Measurements from ENCODE around the gene DPYSL4.

The DPYSL4 gene

GRCh38 chr10:132143162-132143561 lies 43.6 kb upstream of the DPYSL4 start:
- no peak overlapping the region for H3K27ac ChIP-seq (ENCODE audit: low read length)
- H3K4me1 ChIP-seq (ENCODE audit: control insufficient read depth, insufficient read depth, low read length): no peaks in the 10 kb centered on the region
- peaks cover 0 to 3% of the 10 kb centered on the region in 2 donors for H3K27me3 ChIP-seq (ENCODE audit: control insufficient read depth in 1 of 2, insufficient read depth in 2 of 2, low read length in 2 of 2)
- no peak overlapping the region for H3K4me3 ChIP-seq (ENCODE audit: low read length in 2 of 2)
- no peaks in the 10 kb centered on the region for H3K9me3 ChIP-seq (ENCODE audit: control insufficient read depth in 2 of 2, low read length in 2 of 2)
- H3K36me3 ChIP-seq (ENCODE audit: control insufficient read depth in 2 of 2, insufficient read depth in 2 of 2, low read length in 2 of 2): no peaks in the 10 kb centered on the region
- no peak overlapping the region for H3K9ac ChIP-seq (ENCODE audit: low read length in 2 of 2)

- H3K4me3 ChIP-seq (ENCODE audit: low read length in 2 of 2): no peak overlapping the region
- H3K36me3 ChIP-seq (ENCODE audit: control insufficient read depth in 2 of 2, insufficient read depth in 2 of 2, low read length in 2 of 2): no peaks in the 10 kb centered on the region
- H3K9ac ChIP-seq (ENCODE audit: low read length in 2 of 2): no peak overlapping the region
- H3K9me3 ChIP-seq (ENCODE audit: control insufficient read depth in 2 of 2, low read length in 2 of 2): no peaks in the 10 kb centered on the region
- no peaks in the 10 kb centered on the region for H3K4me1 ChIP-seq (ENCODE audit: control insufficient read depth, insufficient read depth, low read length)
- peaks cover 0 to 3% of the 10 kb centered on the region in 2 donors for H3K27me3 ChIP-seq (ENCODE audit: control insufficient read depth in 1 of 2, insufficient read depth in 2 of 2, low read length in 2 of 2)
- no peak overlapping the region for H3K27ac ChIP-seq (ENCODE audit: low read length)
Measured at GRCh38 chr10:132144086-132144485, 42.7 kb upstream of the DPYSL4 start.

- Histone ChIP-seq H3K4me1 (ENCODE audit: control insufficient read depth, insufficient read depth, low read length) (no peaks in the 10 kb centered on the region), H3K9ac (ENCODE audit: low read length in 2 of 2) (no peak overlapping the region), H3K9me3 (ENCODE audit: control insufficient read depth in 2 of 2, low read length in 2 of 2) (no peaks in the 10 kb centered on the region), H3K27ac (ENCODE audit: low read length) (no peak overlapping the region), H3K27me3 (ENCODE audit: control insufficient read depth in 1 of 2, insufficient read depth in 2 of 2, low read length in 2 of 2) (peaks cover 0 to 3% of the 10 kb centered on the region in 2 donors), H3K4me3 (ENCODE audit: low read length in 2 of 2) (no peak overlapping the region), H3K36me3 (ENCODE audit: control insufficient read depth in 2 of 2, insufficient read depth in 2 of 2, low read length in 2 of 2) (no peaks in the 10 kb centered on the region)
Measured at GRCh38 chr10:132145002-132145401, 41.7 kb upstream of the DPYSL4 start.

- Histone ChIP-seq H3K36me3 (ENCODE audit: control insufficient read depth in 2 of 2, insufficient read depth in 2 of 2, low read length in 2 of 2) (no peaks in the 10 kb centered on the region), H3K4me1 (ENCODE audit: control insufficient read depth, insufficient read depth, low read length) (no peaks in the 10 kb centered on the region), H3K9me3 (ENCODE audit: control insufficient read depth in 2 of 2, low read length in 2 of 2) (no peaks in the 10 kb centered on the region), H3K4me3 (ENCODE audit: low read length in 2 of 2) (no peak overlapping the region), H3K27me3 (ENCODE audit: control insufficient read depth in 1 of 2, insufficient read depth in 2 of 2, low read length in 2 of 2) (peaks cover 0 to 3% of the 10 kb centered on the region in 2 donors), H3K9ac (ENCODE audit: low read length in 2 of 2) (no peak overlapping the region), H3K27ac (ENCODE audit: low read length) (no peak overlapping the region)
Measured at GRCh38 chr10:132145521-132146185, 41.1 kb upstream of the DPYSL4 start.

GRCh38 chr10:132146271-132146671 lies 40.5 kb upstream of the DPYSL4 start:
- Histone ChIP-seq H3K9me3 (ENCODE audit: control insufficient read depth in 2 of 2, low read length in 2 of 2) (no peaks in the 10 kb centered on the region), H3K27ac (ENCODE audit: low read length) (no peak overlapping the region), H3K36me3 (ENCODE audit: control insufficient read depth in 2 of 2, insufficient read depth in 2 of 2, low read length in 2 of 2) (no peaks in the 10 kb centered on the region), H3K27me3 (ENCODE audit: control insufficient read depth in 1 of 2, insufficient read depth in 2 of 2, low read length in 2 of 2) (peaks cover 0 to 3% of the 10 kb centered on the region in 2 donors), H3K9ac (ENCODE audit: low read length in 2 of 2) (no peak overlapping the region), H3K4me1 (ENCODE audit: control insufficient read depth, insufficient read depth, low read length) (no peaks in the 10 kb centered on the region), H3K4me3 (ENCODE audit: low read length in 2 of 2) (no peak overlapping the region)

GRCh38 chr10:132146941-132147915 lies 39.5 kb upstream of the DPYSL4 start:
- Histone ChIP-seq H3K9me3 (ENCODE audit: control insufficient read depth in 2 of 2, low read length in 2 of 2) (no peaks in the 10 kb centered on the region), H3K9ac (ENCODE audit: low read length in 2 of 2) (no peak overlapping the region), H3K27me3 (ENCODE audit: control insufficient read depth in 1 of 2, insufficient read depth in 2 of 2, low read length in 2 of 2) (peaks cover 0 to 3% of the 10 kb centered on the region in 2 donors), H3K36me3 (ENCODE audit: control insufficient read depth in 2 of 2, insufficient read depth in 2 of 2, low read length in 2 of 2) (no peaks in the 10 kb centered on the region), H3K27ac (ENCODE audit: low read length) (no peak overlapping the region), H3K4me3 (ENCODE audit: low read length in 2 of 2) (no peak overlapping the region), H3K4me1 (ENCODE audit: control insufficient read depth, insufficient read depth, low read length) (no peaks in the 10 kb centered on the region)

GRCh38 chr10:132148261-132149251 lies 38.2 kb upstream of the DPYSL4 start:
- no peaks in the 10 kb centered on the region for H3K27me3 ChIP-seq (ENCODE audit: control insufficient read depth in 1 of 2, insufficient read depth in 2 of 2, low read length in 2 of 2)
- no peak overlapping the region for H3K27ac ChIP-seq (ENCODE audit: low read length)
- H3K9me3 ChIP-seq (ENCODE audit: control insufficient read depth in 2 of 2, low read length in 2 of 2): no peaks in the 10 kb centered on the region
- H3K9ac ChIP-seq (ENCODE audit: low read length in 2 of 2): no peak overlapping the region
- H3K36me3 ChIP-seq (ENCODE audit: control insufficient read depth in 2 of 2, insufficient read depth in 2 of 2, low read length in 2 of 2): no peaks in the 10 kb centered on the region
- H3K4me1 ChIP-seq (ENCODE audit: control insufficient read depth, insufficient read depth, low read length): no peaks in the 10 kb centered on the region
- no peak overlapping the region for H3K4me3 ChIP-seq (ENCODE audit: low read length in 2 of 2)

- H3K9me3 ChIP-seq (ENCODE audit: control insufficient read depth in 2 of 2, low read length in 2 of 2): no peaks in the 10 kb centered on the region
- H3K27me3 ChIP-seq (ENCODE audit: control insufficient read depth in 1 of 2, insufficient read depth in 2 of 2, low read length in 2 of 2): no peaks in the 10 kb centered on the region
- no peaks in the 10 kb centered on the region for H3K4me1 ChIP-seq (ENCODE audit: control insufficient read depth, insufficient read depth, low read length)
- H3K36me3 ChIP-seq (ENCODE audit: control insufficient read depth in 2 of 2, insufficient read depth in 2 of 2, low read length in 2 of 2): peaks cover 0 to under 1% of the 10 kb centered on the region in 2 donors
- H3K27ac ChIP-seq (ENCODE audit: low read length): no peak overlapping the region
- H3K9ac ChIP-seq (ENCODE audit: low read length in 2 of 2): no peak overlapping the region
- no peak overlapping the region for H3K4me3 ChIP-seq (ENCODE audit: low read length in 2 of 2)
Measured at GRCh38 chr10:132149271-132149670, 37.5 kb upstream of the DPYSL4 start.

GRCh38 chr10:132149917-132150316 lies 36.8 kb upstream of the DPYSL4 start:
- Histone ChIP-seq H3K9me3 (ENCODE audit: control insufficient read depth in 2 of 2, low read length in 2 of 2) (peaks cover 0 to 4% of the 10 kb centered on the region in 2 donors), H3K4me3 (ENCODE audit: low read length in 2 of 2) (no peak overlapping the region), H3K4me1 (ENCODE audit: control insufficient read depth, insufficient read depth, low read length) (no peaks in the 10 kb centered on the region), H3K36me3 (ENCODE audit: control insufficient read depth in 2 of 2, insufficient read depth in 2 of 2, low read length in 2 of 2) (peaks cover 0 to 2% of the 10 kb centered on the region in 2 donors), H3K27me3 (ENCODE audit: control insufficient read depth in 1 of 2, insufficient read depth in 2 of 2, low read length in 2 of 2) (no peaks in the 10 kb centered on the region), H3K9ac (ENCODE audit: low read length in 2 of 2) (no peak overlapping the region), H3K27ac (ENCODE audit: low read length) (no peak overlapping the region)

GRCh38 chr10:132150777-132151176 lies 36.0 kb upstream of the DPYSL4 start:
- no peaks in the 10 kb centered on the region for H3K4me1 ChIP-seq (ENCODE audit: control insufficient read depth, insufficient read depth, low read length)
- H3K9me3 ChIP-seq (ENCODE audit: control insufficient read depth in 2 of 2, low read length in 2 of 2): peaks cover 0 to 4% of the 10 kb centered on the region in 2 donors
- peaks cover 0 to 2% of the 10 kb centered on the region in 2 donors for H3K36me3 ChIP-seq (ENCODE audit: control insufficient read depth in 2 of 2, insufficient read depth in 2 of 2, low read length in 2 of 2)
- no peak overlapping the region for H3K27ac ChIP-seq (ENCODE audit: low read length)
- no peak overlapping the region for H3K9ac ChIP-seq (ENCODE audit: low read length in 2 of 2)
- H3K4me3 ChIP-seq (ENCODE audit: low read length in 2 of 2): no peak overlapping the region
- no peaks in the 10 kb centered on the region for H3K27me3 ChIP-seq (ENCODE audit: control insufficient read depth in 1 of 2, insufficient read depth in 2 of 2, low read length in 2 of 2)
